BLaER1 treated with 17β-estradiol and CSF1 and Interleukin-3, amounts not matched to agents 10 nM and 100 nM (cell line): ENCODE measurements around the gene COMMD7.
"Not testable (repeated sequence)": the region's sequence is repeated elsewhere in the genome, so short reads cannot be mapped to it uniquely, and the experiment has no call there.

ENCODE experiments used
- H3K27ac ChIP-seq, 11 experiments: shearing (Covaris generic); formaldehyde crosslinking; 2 replicates each; pipeline ENCODE4 v1.8.1; 2022
- H3K27me3 ChIP-seq, 11 experiments: shearing (Covaris generic); formaldehyde crosslinking; 2 replicates each; pipeline ENCODE4 v1.8.1; 2022
- H3K36me3 ChIP-seq, 11 experiments: shearing (Covaris generic); formaldehyde crosslinking; 2 replicates each; pipeline ENCODE4 v1.8.1; 2022
- H3K4me1 ChIP-seq, 10 experiments: shearing (Covaris generic); formaldehyde crosslinking; 2 replicates each; pipeline ENCODE4 v1.8.1; 2022
- H3K4me2 ChIP-seq, 11 experiments: shearing (Covaris generic); formaldehyde crosslinking; 2 replicates each; pipeline ENCODE4 v1.8.1; 2022
- H3K4me3 ChIP-seq, 10 experiments: shearing (Covaris generic); formaldehyde crosslinking; 2 replicates each; pipeline ENCODE4 v1.8.1; 2022
- H3K9ac ChIP-seq, 11 experiments: shearing (Covaris generic); formaldehyde crosslinking; 2 replicates each; pipeline ENCODE4 v1.8.1; 2022
- H3K9me3 ChIP-seq, 11 experiments: shearing (Covaris generic); formaldehyde crosslinking; replicated peaks in 1 of 11; 2 replicates each; pipeline ENCODE4 v1.8.1; 2022
- H4K20me1 ChIP-seq, 11 experiments: shearing (Covaris generic); formaldehyde crosslinking; 2 replicates each; pipeline ENCODE4 v1.8.1; 2022
- Cebpa-rat ChIP-seq, 11 experiments: shearing (Covaris generic); IDR thresholded peaks; 2 replicates each; pipeline ENCODE4 v1.8.1; 2022

Gene COMMD7

GRCh38 chr20:32711346-32711745, 31.9 kb downstream of the COMMD7 start:
- H3K4me1 ChIP-seq, result peaks cover 18 to 37% (median 26%) of the 10 kb centered on the region in 10 experiments
- H3K36me3 ChIP-seq, result peaks cover 33 to 60% (median 40%) of the 10 kb centered on the region in 11 experiments
- no peak for TF ChIP-seq Cebpa-rat (IDR thresholded peaks at IDR 0.05)
- H3K9ac ChIP-seq, result no peak overlapping the region
- no peaks in the 10 kb centered on the region for H3K9me3 ChIP-seq
- H3K27ac ChIP-seq, result no peak overlapping the region
- no peaks in the 10 kb centered on the region for H3K27me3 ChIP-seq
- no peak overlapping the region for H3K4me2 ChIP-seq
- no peak overlapping the region for H3K4me3 ChIP-seq
- peaks cover 0 to 11% (median 0%) of the 10 kb centered on the region in 11 experiments; a peak in 6 of 22 replicates for H4K20me1 ChIP-seq

DNA sequence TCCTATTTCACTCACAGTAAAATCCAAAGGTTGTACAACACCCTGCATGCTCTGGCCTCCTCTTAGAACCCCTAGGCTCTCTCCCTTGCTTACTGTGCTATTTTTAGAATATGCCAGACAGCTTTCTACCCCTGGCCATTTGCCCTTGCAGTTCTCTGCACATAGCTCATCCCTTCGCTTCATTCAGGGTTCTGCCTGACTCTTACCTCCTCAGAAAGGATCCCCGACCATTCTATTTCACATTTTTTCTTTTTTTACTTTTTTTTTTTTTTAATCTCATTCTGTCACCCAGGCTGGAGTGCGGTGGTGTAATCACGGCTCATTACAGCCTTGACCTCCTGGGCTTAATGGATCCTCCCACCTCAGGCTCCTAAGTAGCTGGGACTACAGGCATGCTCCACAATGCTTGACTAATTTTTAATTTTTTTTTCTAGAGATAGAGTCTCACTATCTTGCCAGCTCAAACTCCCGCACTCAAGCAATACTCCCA, 33.6 kb downstream of the COMMD7 start:
- H3K36me3 ChIP-seq, result peaks cover 35 to 59% (median 39%) of the 10 kb centered on the region in 11 experiments
- peaks cover 18 to 37% (median 26%) of the 10 kb centered on the region in 10 experiments for H3K4me1 ChIP-seq
- H3K4me2 ChIP-seq, result peak overlapping the region; percentile 10 to 74 (median 54); a peak in 21 of 22 replicates
- H4K20me1 ChIP-seq, result peaks cover 0 to 11% (median 0%) of the 10 kb centered on the region in 11 experiments; a peak in 3 of 22 replicates
- H3K4me3 ChIP-seq, result no peak overlapping the region
- no peaks in the 10 kb centered on the region for H3K27me3 ChIP-seq
- no peak for TF ChIP-seq Cebpa-rat (IDR thresholded peaks at IDR 0.05)
- H3K27ac ChIP-seq, result peak overlapping the region in 8 of 11 experiments; percentile 8 to 59 (median 41); a peak in 13 of 22 replicates
- no peaks in the 10 kb centered on the region for H3K9me3 ChIP-seq
- peak overlapping the region in 7 of 11 experiments; percentile 6 to 54 (median 35); a peak in 8 of 22 replicates for H3K9ac ChIP-seq

DNA sequence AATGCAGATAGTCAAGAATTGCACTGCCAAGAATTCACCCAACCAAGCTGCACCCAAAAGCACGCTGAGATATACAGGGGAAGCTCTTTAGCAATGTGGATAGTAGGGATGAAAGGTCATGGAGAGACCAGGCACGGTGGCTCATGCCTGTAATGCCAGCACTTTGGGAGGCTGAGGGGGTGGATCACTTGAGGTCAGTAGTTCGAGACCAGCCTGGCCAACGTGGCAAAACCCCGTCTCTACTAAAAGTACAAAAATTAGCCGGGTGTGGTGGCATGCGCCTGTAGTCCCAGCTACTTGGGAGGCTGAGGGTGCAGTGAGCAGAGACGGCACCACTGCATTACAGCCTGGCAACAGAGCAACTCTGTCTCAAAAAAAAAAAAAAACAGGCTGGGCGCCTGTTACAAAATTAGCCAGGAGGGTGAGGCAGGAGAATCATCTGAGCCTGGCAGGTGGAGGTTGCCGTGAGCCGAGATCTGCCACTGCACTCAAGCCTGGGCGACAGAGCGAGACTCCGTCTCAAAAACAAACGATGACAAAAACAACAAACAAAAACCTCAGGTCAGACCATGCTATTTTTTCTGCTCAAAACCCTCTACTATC, 34.1 kb downstream of the COMMD7 start:
- Histone ChIP-seq H3K4me1 (peaks cover 18 to 37% (median 26%) of the 10 kb centered on the region in 10 experiments), H3K9ac (peak overlapping the region in 7 of 11 experiments; percentile 6 to 54 (median 35); a peak in 6 of 22 replicates), H3K36me3 (peaks cover 35 to 59% (median 39%) of the 10 kb centered on the region in 11 experiments), H3K27ac (peak overlapping the region in 8 of 11 experiments; percentile 8 to 59 (median 41); a peak in 13 of 22 replicates), H3K4me2 (peak overlapping the region; percentile 10 to 74 (median 54); a peak in 21 of 22 replicates), H4K20me1 (peaks cover 0 to 11% (median 0%) of the 10 kb centered on the region in 11 experiments; a peak in 3 of 22 replicates)
- H3K27me3 ChIP-seq, H3K4me3 ChIP-seq, H3K9me3 ChIP-seq: not testable (repeated sequence)

- no peak overlapping the region for H3K27ac ChIP-seq
- no peak for TF ChIP-seq Cebpa-rat (IDR thresholded peaks at IDR 0.05)
- H3K36me3 ChIP-seq, result peaks cover 35 to 59% (median 39%) of the 10 kb centered on the region in 11 experiments
- no peaks in the 10 kb centered on the region for H3K27me3 ChIP-seq
- H3K4me1 ChIP-seq, result peaks cover 18 to 37% (median 26%) of the 10 kb centered on the region in 10 experiments
- H3K4me3 ChIP-seq, result no peak overlapping the region
- H4K20me1 ChIP-seq, result peaks cover 0 to 11% (median 0%) of the 10 kb centered on the region in 11 experiments; a peak in 3 of 22 replicates
- no peak overlapping the region for H3K9ac ChIP-seq
- H3K4me2 ChIP-seq, result peak overlapping the region in 5 of 11 experiments; percentile 18 to 51 (median 48); a peak in 10 of 22 replicates
- H3K9me3 ChIP-seq, result no peaks in the 10 kb centered on the region
Measured at GRCh38 chr20:32707691-32708581, 35.3 kb downstream of the COMMD7 start.

- no peak for TF ChIP-seq Cebpa-rat (IDR thresholded peaks at IDR 0.05)
- H3K36me3 ChIP-seq, result peaks cover 49 to 65% (median 53%) of the 10 kb centered on the region in 11 experiments
- no peaks in the 10 kb centered on the region for H3K9me3 ChIP-seq
- no peaks in the 10 kb centered on the region for H3K27me3 ChIP-seq
- H3K4me3 ChIP-seq, result no peak overlapping the region
- H4K20me1 ChIP-seq, result peaks cover 0 to 11% (median 0%) of the 10 kb centered on the region in 11 experiments; a peak in 3 of 22 replicates
- no peak overlapping the region for H3K9ac ChIP-seq
- H3K4me1 ChIP-seq, result peaks cover 18 to 36% (median 26%) of the 10 kb centered on the region in 10 experiments
- no peak overlapping the region for H3K4me2 ChIP-seq
- no peak overlapping the region for H3K27ac ChIP-seq
Measured at GRCh38 chr20:32706486-32706885, 36.8 kb downstream of the COMMD7 start.

GRCh38 chr20:32702706-32703425, 40.4 kb downstream of the COMMD7 start:
- H3K4me1 ChIP-seq, result peaks cover 0 to 4% (median 1%) of the 10 kb centered on the region in 10 experiments; a peak in 10 of 20 replicates
- no peaks in the 10 kb centered on the region for H3K27me3 ChIP-seq
- H4K20me1 ChIP-seq, result peaks cover 0 to 5% (median 0%) of the 10 kb centered on the region in 11 experiments; a peak in 1 of 22 replicates

GRCh38 chr20:32697608-32698007, 45.7 kb downstream of the COMMD7 start:
- H3K27me3 ChIP-seq, result no peaks in the 10 kb centered on the region
- H3K36me3 ChIP-seq, result peaks cover 18 to 55% (median 31%) of the 10 kb centered on the region in 11 experiments
- no peak overlapping the region for H3K27ac ChIP-seq
- TF ChIP-seq Cebpa-rat (IDR thresholded peaks at IDR 0.05), result no peak
- no peak overlapping the region for H3K4me2 ChIP-seq
- H3K4me1 ChIP-seq, result no peaks in the 10 kb centered on the region
- H4K20me1 ChIP-seq, result no peaks in the 10 kb centered on the region
- no peaks in the 10 kb centered on the region for H3K9me3 ChIP-seq
- H3K9ac ChIP-seq, result no peak overlapping the region
- H3K4me3 ChIP-seq, result no peak overlapping the region

More at GRCh38 chr20:32702706-32703425, 40.4 kb downstream of the COMMD7 start:
- Histone ChIP-seq H3K9me3 (no peaks in the 10 kb centered on the region), H3K9ac (no peak overlapping the region), H3K4me3 (no peak overlapping the region), H3K4me2 (no peak overlapping the region), H3K36me3 (peaks cover 56 to 84% (median 73%) of the 10 kb centered on the region in 11 experiments), H3K27ac (no peak overlapping the region)
- no peak for TF ChIP-seq Cebpa-rat (IDR thresholded peaks at IDR 0.05)

DNA sequence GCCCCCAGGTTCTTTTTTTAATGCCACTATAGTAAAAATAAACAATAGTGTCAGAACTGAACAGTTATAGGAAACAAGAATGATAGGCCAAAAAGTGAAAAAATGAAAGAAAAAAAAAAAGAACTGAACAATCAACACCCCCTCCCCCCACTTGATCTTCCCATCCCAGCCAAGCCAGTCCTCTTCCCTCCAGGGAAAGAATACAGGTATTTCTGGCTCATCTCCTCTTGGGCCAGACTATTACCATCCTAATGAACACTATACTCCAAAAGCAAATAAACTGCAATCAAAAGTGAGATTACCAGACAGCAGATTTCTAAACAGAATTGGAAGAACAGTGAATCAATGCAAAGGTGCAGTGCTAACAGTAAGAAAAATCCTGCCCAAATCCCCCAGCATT, 48.2 kb downstream of the COMMD7 start:
- peaks cover 0 to 9% (median 0%) of the 10 kb centered on the region in 10 experiments; a peak in 4 of 20 replicates for H3K4me1 ChIP-seq
- no peaks in the 10 kb centered on the region for H3K9me3 ChIP-seq
- no peak overlapping the region for H3K27ac ChIP-seq
- H3K4me2 ChIP-seq, result no peak overlapping the region
- H3K27me3 ChIP-seq, result no peaks in the 10 kb centered on the region
- TF ChIP-seq Cebpa-rat (IDR thresholded peaks at IDR 0.05), result no peak
- H3K4me3 ChIP-seq, result no peak overlapping the region
- peaks cover 0 to 34% (median 9%) of the 10 kb centered on the region in 11 experiments; a peak in 10 of 22 replicates for H3K36me3 ChIP-seq
- H4K20me1 ChIP-seq, result no peaks in the 10 kb centered on the region
- H3K9ac ChIP-seq, result no peak overlapping the region

- not testable (repeated sequence) for H3K9me3 ChIP-seq, H3K9ac ChIP-seq, H3K27me3 ChIP-seq, H3K4me3 ChIP-seq, H3K27ac ChIP-seq, H4K20me1 ChIP-seq
- peaks cover 27 to 56% (median 47%) of the 10 kb centered on the region in 10 experiments for H3K4me1 ChIP-seq
- peaks cover 0 to 16% (median 0%) of the 10 kb centered on the region in 11 experiments; a peak in 4 of 22 replicates for H3K36me3 ChIP-seq
- H3K4me2 ChIP-seq, result peak overlapping the region in 1 of 11 experiments; percentile 62; a peak in 1 of 22 replicates
Measured at GRCh38 chr20:32688966-32689365, 54.3 kb downstream of the COMMD7 start.
